ENCODE results near the gene CIAO2A. TPM values are rescaled to one million over a fixed set of nuclear protein-coding genes. Genes with fewer than 3 reads are reported as not detected.
A peak's percentile ranks its signal among the peaks of the same experiment; 100 is the strongest.
"Not testable (repeated sequence)": the region's sequence is repeated elsewhere in the genome, so short reads cannot be mapped to it uniquely, and the experiment has no call there.

Gene CIAO2A
- total and polyA plus RNA-seq, 8 donors: 51.4 to 73.0 (median 59.2) TPM

DNA sequence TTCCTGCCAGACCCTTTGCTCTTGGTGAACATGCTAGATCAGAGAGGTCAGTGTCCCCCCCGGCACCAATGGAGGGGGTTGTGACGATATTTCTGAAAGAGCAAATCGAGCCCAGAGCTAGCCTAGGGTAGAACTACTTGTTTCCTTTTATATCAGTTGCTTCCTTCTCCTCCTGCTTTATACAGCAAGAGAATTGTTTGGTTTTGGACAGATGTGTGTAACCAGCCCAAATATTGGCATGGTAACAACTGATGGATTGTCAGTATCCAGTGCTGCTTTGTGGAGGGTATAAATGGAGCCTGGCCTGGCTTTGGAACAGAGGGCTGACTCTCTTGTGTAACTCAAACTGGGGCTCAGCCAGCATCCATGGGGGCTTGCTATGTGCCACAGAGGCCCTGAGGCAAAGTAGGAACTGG, 29.3 kb upstream of the CIAO2A start:
- DNase-seq (no peak), ATAC-seq (no peak)
- no peak for TF ChIP-seq CTCF (IDR thresholded peaks at IDR 0.05)
- Histone ChIP-seq H3K4me3 (no peak overlapping the region), H3K4me1 (peaks cover 0 to 5% of the 10 kb centered on the region in 2 donors), H3K27ac (no peak overlapping the region), H3K36me3 (peaks cover 0 to 100% of the 10 kb centered on the region in 2 donors), H3K27me3 (no peaks in the 10 kb centered on the region), H3K9me3 (no peaks in the 10 kb centered on the region)
- intact Hi-C loops (cut with DNase I): no loop called here

- intact Hi-C loops (cut with DNase I): no loop called here
Measured at GRCh38 chr15:64122444-64122843, 28.8 kb upstream of the CIAO2A start.

GRCh38 chr15:64121614-64122013, 28.0 kb upstream of the CIAO2A start:
- Histone ChIP-seq H3K4me1 (peaks cover 0 to 9% of the 10 kb centered on the region in 2 donors), H3K27ac (no peak overlapping the region), H3K36me3 (peaks cover 0 to 100% of the 10 kb centered on the region in 2 donors), H3K9me3 (no peaks in the 10 kb centered on the region), H3K4me3 (no peak overlapping the region), H3K27me3 (no peaks in the 10 kb centered on the region)
- intact Hi-C loops (cut with DNase I): no loop called here
- no peak for DNase-seq
- no peak for ATAC-seq
- TF ChIP-seq CTCF (IDR thresholded peaks at IDR 0.05): no peak

More at GRCh38 chr15:64122444-64122843, 28.8 kb upstream of the CIAO2A start:
- peaks cover 0 to 100% of the 10 kb centered on the region in 2 donors for H3K36me3 ChIP-seq
- TF ChIP-seq CTCF (IDR thresholded peaks at IDR 0.05): no peak
- no peak for DNase-seq
- H3K27me3 ChIP-seq: no peaks in the 10 kb centered on the region
- no peaks in the 10 kb centered on the region for H3K9me3 ChIP-seq
- no peak for ATAC-seq
- H3K4me3 ChIP-seq: no peak overlapping the region
- H3K4me1 ChIP-seq: peaks cover 0 to 7% of the 10 kb centered on the region in 2 donors
- H3K27ac ChIP-seq: no peak overlapping the region

DNA sequence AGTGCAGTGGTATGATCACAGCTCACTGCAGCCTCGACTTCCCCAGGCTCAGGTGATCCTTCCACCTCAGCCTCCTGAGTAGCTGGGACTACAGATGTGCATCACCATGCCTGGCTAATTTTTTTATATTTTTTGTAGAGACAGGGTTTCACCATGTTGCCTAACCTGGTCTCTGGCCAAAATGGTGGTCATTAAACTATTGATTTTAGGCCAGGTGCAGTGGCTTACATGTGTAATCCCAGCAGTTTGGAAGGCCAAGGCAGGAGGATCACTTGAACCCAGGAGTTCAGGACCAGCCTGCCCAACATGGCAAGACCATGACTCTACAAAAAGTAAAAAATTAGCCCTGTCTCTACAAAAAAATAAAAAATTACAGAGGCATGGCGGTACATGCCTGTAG, 26.7 kb upstream of the CIAO2A start:
- intact Hi-C loops (cut with DNase I); H3K4me1 ChIP-seq; H3K27me3 ChIP-seq; H3K4me3 ChIP-seq; ATAC-seq; H3K27ac ChIP-seq; DNase-seq; H3K9me3 ChIP-seq: not testable (repeated sequence)
- H3K36me3 ChIP-seq: peaks cover 0 to 100% of the 10 kb centered on the region in 2 donors

GRCh38 chr15:64117759-64118487, 24.3 kb upstream of the CIAO2A start:
- no peaks in the 10 kb centered on the region for H3K27me3 ChIP-seq
- DNase-seq (no peak), ATAC-seq (peak; percentile 94)
- no peak overlapping the region for H3K4me3 ChIP-seq
- H3K9me3 ChIP-seq: no peaks in the 10 kb centered on the region
- intact Hi-C loops (cut with DNase I): no loop called here
- no peak for TF ChIP-seq CTCF (IDR thresholded peaks at IDR 0.05)
- H3K27ac ChIP-seq: no peak overlapping the region
- peaks cover 0 to 100% of the 10 kb centered on the region in 2 donors for H3K36me3 ChIP-seq
- H3K4me1 ChIP-seq: peaks cover 9 to 10% of the 10 kb centered on the region in 2 donors
